GM12891 (cell line): ENCODE results near the gene REC114.

ENCODE experiments used
- DNase-seq: peaks from one replicate; pipeline ENCODE4 v3.0.0; 2011; ENCODE audit warnings: low spot score; ENCODE audit not compliant: insufficient read length
- FAIRE-seq: peaks from 2 replicates; lab custom pipeline; 2011; peaks lifted over from hg19 to GRCh38; lab: Jason Lieb, UNC
- PAX5 ChIP-seq: IDR thresholded peaks from 2 replicates; pipeline ENCODE4 v1.6.1; 2011; ENCODE audit warnings: low read length, moderate library complexity, mild to moderate bottlenecking; ENCODE audit not compliant: insufficient read depth, severe bottlenecking
- POLR2A ChIP-seq: IDR thresholded peaks from 2 replicates; pipeline ENCODE4 v1.6.1; 2011; ENCODE audit warnings: low read depth, low read length, control low read depth
- POLR2AphosphoS5 ChIP-seq: IDR thresholded peaks from 2 replicates; pipeline ENCODE4 v1.6.1; 2011; ENCODE audit warnings: low read depth, low read length, control low read depth
- POU2F2 ChIP-seq: IDR thresholded peaks from 2 replicates; pipeline ENCODE4 v1.6.1; 2011; ENCODE audit warnings: low read depth, mild to moderate bottlenecking, control low read depth, low read length, moderate library complexity
- SPI1 ChIP-seq: IDR thresholded peaks from 2 replicates; pipeline ENCODE4 v1.6.1; 2011; ENCODE audit warnings: low read depth, low read length, control low read depth
- TAF1 ChIP-seq: IDR thresholded peaks from 2 replicates; pipeline ENCODE4 v1.6.1; 2011; ENCODE audit warnings: low read depth, low read length, control low read depth

The REC114 gene

DNA sequence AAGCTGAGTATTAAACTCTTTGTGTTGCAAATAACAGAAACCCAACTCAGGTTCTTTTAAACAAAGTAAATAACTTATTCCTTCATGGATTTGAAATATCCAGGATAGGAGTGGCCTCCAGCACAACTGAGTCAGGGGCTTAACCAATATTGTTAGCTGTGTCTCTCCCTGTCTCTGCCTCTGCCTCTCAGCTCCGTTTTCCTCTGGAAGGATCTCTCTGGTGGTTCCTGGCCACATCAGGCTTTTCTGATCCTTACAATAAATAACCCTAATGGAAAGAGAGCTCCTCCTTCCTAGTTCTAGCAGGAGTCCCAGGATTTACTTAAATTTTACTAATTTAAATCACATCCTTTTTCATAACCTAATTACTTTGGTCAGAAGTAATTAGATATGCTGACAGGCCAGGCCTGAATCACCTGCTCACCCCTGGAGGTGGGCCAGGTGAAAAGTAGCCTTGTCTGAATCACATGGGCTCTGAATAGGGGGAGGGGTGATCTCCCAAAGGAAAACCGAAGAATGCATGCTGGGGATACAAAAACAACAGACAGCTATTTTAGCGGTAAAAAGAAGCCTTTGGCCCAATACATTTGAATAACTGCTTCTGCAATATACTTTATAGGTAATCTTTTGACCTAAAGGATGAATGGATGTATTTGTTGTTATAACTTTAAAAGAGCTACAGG lies 75.4 kb downstream of the REC114 start:
- no peak for FAIRE-seq
- no peak for DNase-seq
- TF ChIP-seq POU2F2: no peak
- TF ChIP-seq SPI1: no peak
- TF ChIP-seq PAX5: no peak
- no peak for TF ChIP-seq POLR2A
- no peak for TF ChIP-seq TAF1
- no peak for TF ChIP-seq POLR2AphosphoS5

GRCh38 chr15:73518876-73519733 lies 76.1 kb downstream of the REC114 start:
- TF ChIP-seq POU2F2 (no peak), SPI1 (no peak), PAX5 (no peak), TAF1 (no peak), POLR2A (no peak), POLR2AphosphoS5 (no peak)
- no peak for DNase-seq
- no peak for FAIRE-seq

DNA sequence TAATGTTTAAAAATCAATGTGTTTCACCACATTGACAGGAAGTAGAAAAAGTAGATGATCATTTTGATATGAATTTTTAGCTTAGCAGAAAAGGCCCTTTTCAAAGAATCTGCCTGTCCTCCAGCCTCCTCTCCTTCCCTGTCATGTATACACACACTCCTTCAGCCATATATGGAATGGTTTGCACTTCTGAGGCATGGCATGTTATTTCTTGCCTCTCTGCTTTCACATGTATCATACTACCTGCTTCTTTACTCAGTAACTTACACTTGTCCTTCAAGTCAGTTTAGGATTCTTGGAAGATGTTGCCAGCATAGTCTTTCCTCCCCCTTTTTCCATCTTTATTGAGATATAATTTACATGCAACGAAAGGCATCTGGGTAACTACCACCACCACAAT lies 79.0 kb downstream of the REC114 start:
- no peak for FAIRE-seq
- no peak for DNase-seq
- TF ChIP-seq TAF1 (no peak), POU2F2 (no peak), POLR2A (no peak)

- DNase-seq (no peak), FAIRE-seq (no peak)
- TF ChIP-seq POU2F2 (no peak), POLR2A (no peak), TAF1 (no peak), SPI1 (no peak), PAX5 (no peak), POLR2AphosphoS5 (no peak)
Measured at GRCh38 chr15:73524919-73525318, 82.0 kb downstream of the REC114 start.

- FAIRE-seq: no peak
- no peak for TF ChIP-seq TAF1
- TF ChIP-seq POU2F2: no peak
- TF ChIP-seq SPI1: no peak
- no peak for TF ChIP-seq POLR2AphosphoS5
- no peak for TF ChIP-seq POLR2A
- no peak for TF ChIP-seq PAX5
- no peak for DNase-seq
Measured at GRCh38 chr15:73527598-73527997, 84.6 kb downstream of the REC114 start.

DNA sequence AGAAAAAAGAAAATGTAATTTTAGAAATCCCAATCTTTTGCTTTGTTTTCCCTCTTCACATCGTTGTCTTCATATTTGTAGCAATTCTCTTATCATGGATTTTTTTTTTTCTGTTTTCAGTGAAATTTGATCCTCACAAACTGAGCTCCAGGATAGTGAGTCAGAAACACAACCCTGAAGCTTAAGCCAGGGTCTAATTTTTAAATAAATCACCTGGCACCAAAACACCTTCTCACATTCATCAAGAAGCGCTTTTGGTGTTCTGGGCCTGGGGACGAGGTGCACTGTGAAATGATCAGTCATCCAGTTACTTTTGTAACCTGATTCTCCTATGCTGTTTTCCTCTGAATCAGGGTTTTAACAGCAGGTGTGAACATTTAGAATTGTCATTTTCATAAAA lies 87.7 kb downstream of the REC114 start:
- FAIRE-seq (no peak), DNase-seq (no peak)
- TF ChIP-seq POU2F2 (no peak), TAF1 (no peak), POLR2AphosphoS5 (no peak), SPI1 (no peak), PAX5 (no peak), POLR2A (no peak)

GRCh38 chr15:73538123-73538522 lies 95.2 kb downstream of the REC114 start:
- FAIRE-seq: no peak
- TF ChIP-seq SPI1 (no peak), POLR2AphosphoS5 (no peak), POLR2A (no peak), PAX5 (no peak), TAF1 (no peak), POU2F2 (no peak)

DNA sequence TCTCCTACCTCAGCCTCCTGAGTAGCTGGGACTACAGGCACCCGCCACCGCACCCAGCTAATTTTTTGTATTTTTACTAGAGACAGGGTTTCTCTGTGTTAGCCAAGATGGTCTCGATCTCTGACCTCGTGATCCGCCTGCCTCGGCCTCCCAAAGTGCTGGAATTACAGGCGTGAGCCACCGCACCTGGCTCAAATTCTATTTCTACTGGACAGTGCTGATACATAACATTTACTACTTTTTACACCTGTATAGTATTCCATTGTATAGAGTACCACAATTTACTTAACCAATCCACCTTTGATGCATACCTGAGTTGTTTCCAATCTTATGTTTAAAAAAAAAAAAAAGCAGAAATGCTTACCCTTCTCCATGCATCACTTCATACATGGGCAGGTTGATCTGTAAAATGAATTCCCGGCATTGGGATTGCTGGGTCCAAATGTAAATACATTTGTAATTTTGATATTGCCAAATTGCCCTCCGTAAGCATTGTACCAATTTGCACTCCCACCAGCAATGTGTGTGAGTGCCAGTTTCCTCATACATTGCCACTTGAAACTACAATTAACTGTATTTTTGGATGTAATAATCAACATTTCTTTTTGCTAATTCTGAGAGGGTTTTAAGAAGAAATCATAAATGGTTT lies 95.7 kb downstream of the REC114 start:
- DNase-seq (no peak), FAIRE-seq (no peak)
- TF ChIP-seq POLR2A: no peak
- no peak for TF ChIP-seq SPI1
- TF ChIP-seq TAF1: no peak
- TF ChIP-seq PAX5: no peak
- TF ChIP-seq POLR2AphosphoS5: no peak
- no peak for TF ChIP-seq POU2F2

More at GRCh38 chr15:73538123-73538522, 95.2 kb downstream of the REC114 start:
- no peak for DNase-seq
